HTR-8/SVneo (cell line): Measurements from ENCODE around the gene DUSP22.
"Not testable (repeated sequence)": the region's sequence is repeated elsewhere in the genome, so short reads cannot be mapped to it uniquely, and the experiment has no call there.

Experiments used
- DNase-seq: peaks from one replicate; pipeline ENCODE4 v3.0.0; 2011; ENCODE audit warnings: low spot score, mixed read lengths; ENCODE audit not compliant: insufficient read length
- FAIRE-seq: peaks from 2 replicates; lab custom pipeline; 2011; peaks lifted over from hg19 to GRCh38; lab: Jason Lieb, UNC

Gene DUSP22

GRCh38 chr6:278494-278893, 13.8 kb upstream of the DUSP22 start:
- no peak for DNase-seq
- no peak for FAIRE-seq

- DNase-seq (no peak), FAIRE-seq (no peak)
These were observed 12.8 kb upstream of the DUSP22 start for GRCh38 chr6:279341-280029.

- FAIRE-seq (no peak), DNase-seq (no peak)
These were observed 11.4 kb upstream of the DUSP22 start for GRCh38 chr6:280775-281468.

GRCh38 chr6:281469-282103, 10.7 kb upstream of the DUSP22 start:
- no peak for FAIRE-seq
- DNase-seq, result no peak

- FAIRE-seq (no peak), DNase-seq (no peak)
These were observed 10.0 kb upstream of the DUSP22 start for GRCh38 chr6:282177-282866.

- DNase-seq (no peak), FAIRE-seq (no peak)
These were observed 9.3 kb upstream of the DUSP22 start for GRCh38 chr6:282867-283416.

GRCh38 chr6:284486-284885, 7.8 kb upstream of the DUSP22 start:
- no peak for DNase-seq
- FAIRE-seq, result no peak

- FAIRE-seq (no peak), DNase-seq (no peak)
These were observed 7.1 kb upstream of the DUSP22 start for GRCh38 chr6:285030-285771.

- not testable (repeated sequence) for FAIRE-seq
These were observed 6.4 kb upstream of the DUSP22 start for GRCh38 chr6:285902-286301.

GRCh38 chr6:286681-287488, 5.4 kb upstream of the DUSP22 start:
- no peak for FAIRE-seq

More at GRCh38 chr6:285902-286301, 6.4 kb upstream of the DUSP22 start:
- not testable (repeated sequence) for DNase-seq

GRCh38 chr6:287489-287860, 4.8 kb upstream of the DUSP22 start:
- no peak for FAIRE-seq
- DNase-seq, result no peak

More at GRCh38 chr6:286681-287488, 5.4 kb upstream of the DUSP22 start:
- no peak for DNase-seq

- no peak for DNase-seq
- FAIRE-seq, result no peak
These were observed 3.4 kb upstream of the DUSP22 start for GRCh38 chr6:288866-289265.

- DNase-seq, result no peak
- FAIRE-seq, result no peak
These were observed 2.0 kb upstream of the DUSP22 start for GRCh38 chr6:290111-290922.

- FAIRE-seq, result no peak
- no peak for DNase-seq
These were observed 1.0 kb upstream of the DUSP22 start for GRCh38 chr6:291204-291696.

- peak; percentile 60 for DNase-seq
- no peak for FAIRE-seq
These were observed 362 bp downstream of the DUSP22 start for GRCh38 chr6:292506-293192.

- no peak for FAIRE-seq
These were observed 1.2 kb downstream of the DUSP22 start for GRCh38 chr6:293193-294174.

More at GRCh38 chr6:293193-294174, 1.2 kb downstream of the DUSP22 start:
- DNase-seq, result no peak
